Activated CD4-positive, CD25-positive, alpha-beta regulatory T cell treated with anti-CD3 and anti-CD28 coated beads, Interleukin-2, amount 50 U/mL, for 72 hours (primary cell): ENCODE data around the gene PHTF2.

Source experiments
- DNase-seq: peaks from one replicate; pipeline ENCODE4 v3.0.0; 2021

Gene PHTF2

GRCh38 chr7:78002021-78002420 is 203.4 kb downstream of the PHTF2 start:
- no peak for DNase-seq

- DNase-seq, result no peak
Measured at GRCh38 chr7:78002715-78003114, 204.1 kb downstream of the PHTF2 start.

- no peak for DNase-seq
Measured at GRCh38 chr7:78006063-78006755, 207.6 kb downstream of the PHTF2 start.
